NCI-H345 treated with DMSO at 0.1 percent for 48 hours (cell line): ENCODE data around the gene RRP1B.
"Not testable (repeated sequence)": the region's sequence is repeated elsewhere in the genome, so short reads cannot be mapped to it uniquely, and the experiment has no call there.

Experiments
- DNase-seq: peaks from one replicate; lab custom pipeline; 2025; ENCODE audit not compliant: unreplicated experiment; lab: John Stamatoyannopoulos, UW

RRP1B gene, protein sequence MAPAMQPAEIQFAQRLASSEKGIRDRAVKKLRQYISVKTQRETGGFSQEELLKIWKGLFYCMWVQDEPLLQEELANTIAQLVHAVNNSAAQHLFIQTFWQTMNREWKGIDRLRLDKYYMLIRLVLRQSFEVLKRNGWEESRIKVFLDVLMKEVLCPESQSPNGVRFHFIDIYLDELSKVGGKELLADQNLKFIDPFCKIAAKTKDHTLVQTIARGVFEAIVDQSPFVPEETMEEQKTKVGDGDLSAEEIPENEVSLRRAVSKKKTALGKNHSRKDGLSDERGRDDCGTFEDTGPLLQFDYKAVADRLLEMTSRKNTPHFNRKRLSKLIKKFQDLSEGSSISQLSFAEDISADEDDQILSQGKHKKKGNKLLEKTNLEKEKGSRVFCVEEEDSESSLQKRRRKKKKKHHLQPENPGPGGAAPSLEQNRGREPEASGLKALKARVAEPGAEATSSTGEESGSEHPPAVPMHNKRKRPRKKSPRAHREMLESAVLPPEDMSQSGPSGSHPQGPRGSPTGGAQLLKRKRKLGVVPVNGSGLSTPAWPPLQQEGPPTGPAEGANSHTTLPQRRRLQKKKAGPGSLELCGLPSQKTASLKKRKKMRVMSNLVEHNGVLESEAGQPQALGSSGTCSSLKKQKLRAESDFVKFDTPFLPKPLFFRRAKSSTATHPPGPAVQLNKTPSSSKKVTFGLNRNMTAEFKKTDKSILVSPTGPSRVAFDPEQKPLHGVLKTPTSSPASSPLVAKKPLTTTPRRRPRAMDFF

DNA sequence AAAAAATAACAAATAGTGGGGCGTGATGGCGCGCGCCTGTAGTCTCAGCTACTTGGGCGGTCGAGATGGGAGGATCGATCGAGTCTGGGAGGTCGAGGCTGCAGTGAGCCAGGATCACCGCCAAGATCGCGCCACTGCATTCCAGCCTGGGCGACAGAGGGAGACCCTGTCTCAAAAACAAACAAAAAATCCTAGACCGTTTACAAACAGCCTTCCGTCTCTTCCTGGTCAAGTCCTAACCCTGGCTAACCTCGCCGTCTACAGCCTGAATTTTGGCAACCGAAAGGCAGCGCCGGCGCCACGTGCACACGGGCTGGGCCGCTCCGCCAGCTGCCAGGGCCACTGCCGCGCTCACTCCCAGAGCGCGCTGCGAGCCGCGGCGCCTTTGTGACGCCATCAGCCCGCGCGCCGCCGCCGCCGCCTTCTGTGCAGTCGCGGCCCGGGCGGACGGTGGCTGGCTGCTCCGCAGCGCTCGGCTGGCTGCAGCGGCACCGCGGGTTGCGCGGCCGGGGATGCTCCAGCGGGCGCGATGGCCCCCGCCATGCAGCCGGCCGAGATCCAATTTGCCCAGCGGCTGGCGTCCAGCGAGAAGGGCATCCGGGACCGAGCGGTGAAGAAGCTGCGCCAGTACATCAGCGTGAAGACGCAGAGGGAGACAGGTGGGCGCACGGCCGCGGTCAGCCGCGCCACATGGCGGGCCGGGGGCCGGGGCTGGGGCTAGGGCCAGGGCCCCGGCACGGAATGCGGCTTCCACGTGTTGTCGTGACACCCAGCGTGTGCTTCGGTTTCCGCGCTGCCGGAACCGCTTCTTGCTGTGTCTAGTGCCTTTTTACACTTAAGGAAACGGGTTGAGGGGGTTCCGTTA lies at the start of gene RRP1B, which contains the start of gene HSF2BP:
RRP1B (plus strand) TSS at position 425 of the 865 bp plus-strand sequence; CDS start at position 530, 105 bp downstream.
HSF2BP (minus strand) TSS at position 353 of the 865 bp plus-strand sequence. CDS start 1,392 bp downstream, outside the sequence.
- peak; percentile 86 for DNase-seq

DNA sequence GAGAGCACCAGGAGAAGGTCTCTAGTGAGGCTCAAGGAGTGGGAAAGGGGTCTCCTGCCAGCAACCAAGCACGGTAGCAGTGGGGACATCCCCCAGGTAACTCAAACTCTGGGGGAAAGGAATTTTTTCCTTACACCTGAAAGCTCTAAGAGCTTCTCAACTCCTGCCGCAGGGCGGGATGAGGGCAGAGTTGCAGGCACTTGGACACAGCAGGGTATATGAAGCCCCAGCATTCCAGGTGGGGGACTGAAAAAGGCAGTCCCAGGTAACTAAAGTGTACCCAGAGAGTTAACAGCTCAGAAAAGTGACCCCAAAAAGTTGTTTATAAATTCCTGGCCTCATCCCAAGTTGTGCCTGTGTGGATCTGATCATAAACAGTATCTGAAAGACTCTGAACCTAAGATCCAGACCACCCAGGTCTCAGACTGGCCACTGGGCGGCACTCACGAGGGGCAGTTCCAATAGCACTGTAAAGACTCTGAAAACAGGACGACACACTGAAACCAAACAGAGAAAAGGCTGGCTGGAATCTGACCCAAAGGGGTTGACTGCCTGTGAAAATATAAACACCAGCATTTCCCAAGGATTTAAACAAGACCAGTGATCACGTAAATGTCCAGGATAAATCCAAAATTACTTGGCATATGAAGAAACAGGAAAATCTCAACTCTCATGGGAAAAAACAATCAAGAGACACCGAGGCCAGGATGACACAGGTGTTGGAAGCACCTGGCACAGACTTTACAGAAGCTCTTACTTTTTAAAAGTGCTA lies 47.6 kb upstream of the RRP1B start:
- DNase-seq, result no peak

DNA sequence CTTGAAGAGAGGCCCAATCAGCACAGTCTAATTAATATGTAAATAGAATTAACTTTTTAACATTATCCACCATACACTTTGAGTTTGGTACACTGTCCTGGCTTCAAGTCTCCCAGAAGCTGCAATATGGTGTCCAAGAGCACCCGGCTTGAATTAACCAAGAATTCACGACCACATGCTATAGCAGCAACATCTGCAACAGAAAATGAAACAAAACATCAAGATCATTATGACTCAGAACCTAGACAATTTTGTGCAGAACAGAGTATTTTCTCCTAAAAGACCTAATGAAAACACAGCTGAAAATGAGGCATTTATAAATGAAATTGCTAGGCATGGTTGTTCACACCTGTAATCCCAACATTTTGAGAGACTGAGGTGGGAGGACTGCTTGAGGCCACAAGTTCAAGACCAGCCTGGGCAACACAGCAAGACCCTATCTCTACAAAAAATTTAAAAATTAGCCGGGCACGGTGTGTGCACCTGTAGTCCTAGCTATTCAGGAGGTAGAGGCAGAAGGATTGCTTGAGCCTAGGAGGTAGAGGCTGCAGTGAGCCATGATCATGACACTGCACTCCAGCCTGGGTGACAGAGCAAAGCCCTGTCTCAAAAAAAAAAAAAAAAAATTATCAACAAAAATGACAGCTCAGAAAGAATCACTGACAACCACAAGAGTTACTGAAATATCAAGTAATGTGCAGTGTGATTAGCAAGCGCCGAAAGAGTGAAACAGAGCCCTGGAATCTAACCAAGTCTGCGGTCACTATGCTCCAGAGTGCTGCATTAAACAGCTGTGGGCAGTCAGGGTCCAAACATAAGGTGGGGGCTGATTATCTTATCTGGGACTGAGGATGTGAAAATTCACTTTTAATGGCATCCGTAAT lies 45.4 kb upstream of the RRP1B start:
- no peak for DNase-seq

DNA sequence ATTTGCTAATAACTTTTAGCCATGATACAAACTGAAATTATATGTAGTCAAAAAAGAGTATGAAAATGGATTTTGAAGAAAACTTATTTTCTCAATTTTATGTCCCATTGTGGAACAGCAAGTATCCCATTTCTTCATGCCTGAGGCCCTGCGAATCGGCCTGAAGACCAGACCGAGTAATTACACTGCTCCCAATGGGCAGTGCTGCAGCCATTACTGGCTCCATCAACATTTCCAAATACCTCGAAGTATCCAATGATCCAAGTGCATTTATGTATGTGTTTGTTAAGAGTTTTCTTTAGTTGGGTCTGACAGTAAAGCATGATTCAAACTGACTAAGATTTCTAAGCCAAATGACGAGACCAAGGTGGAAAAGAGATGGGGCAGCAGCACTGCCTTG lies 44.5 kb upstream of the RRP1B start:
- DNase-seq, result no peak

DNA sequence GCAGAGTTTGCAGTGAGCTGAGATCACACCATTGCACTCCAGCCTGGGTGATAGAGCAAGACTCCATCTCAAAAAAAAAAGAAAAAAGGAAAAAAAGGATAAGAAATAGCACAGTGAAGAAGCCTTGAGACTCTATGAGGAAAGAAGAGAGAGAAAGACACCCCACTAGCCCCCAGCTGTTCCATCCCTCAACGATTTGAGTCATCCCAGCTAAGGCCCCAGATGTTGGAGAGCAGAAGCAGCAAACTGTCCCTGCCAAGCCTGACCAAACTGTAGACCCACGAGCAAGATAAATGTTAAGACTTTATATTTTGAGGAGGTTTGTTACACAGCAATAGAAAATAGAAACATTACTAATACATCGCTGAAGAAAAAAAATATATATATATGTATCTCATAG lies 42.5 kb upstream of the RRP1B start:
- DNase-seq, result not testable (repeated sequence)

DNA sequence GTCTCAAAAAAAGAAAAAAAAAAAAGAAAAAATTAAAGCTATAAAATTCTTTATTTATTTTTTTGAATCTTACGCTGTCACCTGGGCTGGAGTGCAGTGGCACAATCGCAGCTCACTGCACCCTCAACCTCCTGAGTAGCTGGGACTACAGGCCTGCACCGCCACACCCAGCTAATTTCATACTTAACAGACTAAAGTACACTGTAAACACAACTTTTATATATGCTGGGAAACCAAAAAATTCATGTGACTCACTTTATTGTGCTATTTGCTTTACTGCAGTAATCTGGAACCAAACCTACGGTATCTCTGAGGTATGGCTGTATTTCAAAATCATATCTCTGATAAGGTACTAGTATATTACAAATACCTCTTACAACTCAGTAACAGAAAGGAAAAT lies 40.4 kb upstream of the RRP1B start:
- no peak for DNase-seq

DNA sequence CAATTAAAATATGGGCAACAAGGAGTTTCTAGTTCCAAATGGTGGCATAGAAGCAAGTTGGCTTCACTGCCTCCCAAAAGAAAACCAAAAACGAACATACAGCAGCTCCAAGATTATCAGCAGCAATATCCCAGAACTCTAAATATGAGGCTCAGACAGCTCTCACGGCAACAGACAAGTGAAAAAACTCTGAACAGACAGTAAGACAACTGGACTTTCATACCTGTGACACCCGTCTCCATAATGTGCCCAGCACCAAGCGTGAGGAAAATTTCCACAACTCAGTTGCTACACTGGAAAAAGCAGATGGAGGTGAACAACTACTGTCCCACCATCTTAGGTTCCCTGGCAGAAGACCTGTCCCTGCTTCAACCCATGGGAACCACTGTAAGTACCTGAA lies 40.0 kb upstream of the RRP1B start:
- DNase-seq, result no peak

DNA sequence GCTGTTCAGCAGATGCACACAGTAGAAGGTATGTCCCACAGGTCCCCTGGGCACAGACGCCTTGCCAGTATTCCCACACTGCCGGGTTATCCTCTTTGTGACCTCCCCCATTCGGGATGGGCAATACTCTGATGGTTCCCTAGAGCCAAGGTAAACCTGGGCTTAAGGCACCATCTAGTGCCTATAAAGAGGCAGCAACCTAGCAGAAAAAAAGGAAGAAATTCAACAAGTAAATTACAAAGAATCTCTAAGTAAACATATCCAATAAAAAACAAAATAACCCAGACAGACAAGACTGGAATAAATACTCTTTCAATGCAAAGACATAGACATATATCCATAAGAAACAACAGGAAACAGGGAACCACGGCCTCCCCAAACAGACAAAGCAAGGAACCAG lies 39.5 kb upstream of the RRP1B start:
- DNase-seq, result no peak

DNA sequence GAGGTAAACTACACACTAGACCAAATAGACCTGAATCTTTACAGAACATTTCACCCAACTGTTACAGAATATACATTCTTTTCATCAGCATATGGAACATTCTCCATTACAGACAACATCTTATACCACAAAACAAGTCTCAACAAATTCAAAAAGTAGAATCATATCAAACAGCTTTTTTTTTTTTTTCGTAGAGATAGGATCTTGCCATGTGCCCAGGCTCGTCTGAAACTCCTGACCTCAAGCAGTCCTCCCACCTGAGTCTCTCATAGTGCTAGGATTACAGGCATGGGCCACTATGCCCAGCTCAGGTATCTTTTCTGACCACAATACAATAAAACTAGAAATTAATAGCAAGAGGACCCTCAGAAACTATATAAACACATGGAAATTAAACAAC lies 36.6 kb upstream of the RRP1B start:
- DNase-seq, result no peak

DNA sequence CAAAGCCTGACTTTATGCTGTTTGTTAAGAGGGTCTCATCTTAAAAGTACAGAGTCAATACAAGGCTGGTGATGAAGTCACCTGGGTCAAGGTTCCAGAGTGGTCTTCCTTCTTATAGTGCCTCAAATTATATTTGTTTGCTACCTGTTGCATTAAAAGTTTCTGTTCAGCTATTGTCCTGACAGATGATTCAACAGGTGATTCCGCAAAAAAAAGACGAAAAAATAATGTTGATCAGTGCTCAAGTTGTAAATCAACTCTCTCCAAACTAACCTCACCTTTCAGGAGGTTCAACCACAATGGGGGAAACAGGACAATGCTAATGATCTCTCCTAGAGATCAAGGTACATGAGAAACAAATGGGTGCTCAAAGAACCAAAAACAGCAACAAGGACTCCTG lies 35.8 kb upstream of the RRP1B start:
- no peak for DNase-seq

DNA sequence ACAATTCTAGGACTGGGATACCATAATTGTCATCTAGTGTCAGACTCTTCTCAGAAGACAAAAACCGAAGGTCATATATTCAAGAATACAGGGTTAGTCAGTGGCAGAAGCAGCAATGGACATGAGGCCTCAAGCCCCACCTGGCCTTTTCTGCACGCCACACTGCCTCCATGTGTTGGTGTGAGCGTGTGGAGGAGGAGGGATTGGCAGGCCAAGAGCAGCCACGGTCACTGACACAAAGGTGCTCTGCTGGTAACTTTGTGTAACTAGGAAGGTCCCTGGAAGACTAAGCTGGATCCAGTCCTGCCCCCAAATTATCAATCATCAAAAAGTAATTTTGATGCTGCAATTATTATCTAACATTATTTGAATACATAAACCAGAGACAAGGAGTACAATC lies 35.0 kb upstream of the RRP1B start:
- DNase-seq, result no peak

DNA sequence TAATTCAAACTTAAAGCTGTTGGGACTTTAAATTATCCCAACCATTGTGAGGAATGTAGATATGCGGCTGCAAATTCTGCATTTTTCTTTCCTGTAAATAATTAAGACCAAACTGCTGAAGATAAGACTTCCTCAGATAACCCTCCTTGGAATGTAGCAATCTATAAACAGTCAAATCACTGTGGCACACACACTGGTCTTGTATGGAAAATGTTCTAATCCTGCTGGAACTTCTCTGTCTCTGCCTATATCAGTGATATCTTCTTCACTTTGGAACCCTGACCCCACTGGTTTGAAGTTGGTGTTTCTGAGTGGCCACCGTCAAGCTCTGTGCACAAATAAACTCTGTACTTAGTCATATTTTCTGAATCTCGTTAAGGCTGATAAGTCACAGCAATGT lies 33.0 kb upstream of the RRP1B start:
- no peak for DNase-seq

DNA sequence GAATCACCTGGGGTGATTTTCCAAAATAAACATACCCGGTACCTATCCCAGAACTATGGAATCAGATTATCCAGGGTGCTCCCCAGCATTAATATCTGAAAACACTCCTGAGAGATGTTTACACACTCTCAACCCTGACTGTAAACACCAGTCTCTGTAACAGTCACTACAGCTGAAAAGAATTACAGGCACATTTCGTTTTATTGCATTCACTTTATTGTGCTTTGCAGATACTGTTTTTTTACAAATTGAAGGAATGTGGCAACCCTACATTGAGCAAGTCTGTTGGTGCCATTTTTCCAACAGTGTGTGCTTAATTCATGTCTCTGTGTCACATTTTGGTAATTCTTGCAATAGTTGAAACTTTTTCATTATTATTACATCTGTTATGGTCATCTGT lies 31.8 kb upstream of the RRP1B start:
- no peak for DNase-seq

DNA sequence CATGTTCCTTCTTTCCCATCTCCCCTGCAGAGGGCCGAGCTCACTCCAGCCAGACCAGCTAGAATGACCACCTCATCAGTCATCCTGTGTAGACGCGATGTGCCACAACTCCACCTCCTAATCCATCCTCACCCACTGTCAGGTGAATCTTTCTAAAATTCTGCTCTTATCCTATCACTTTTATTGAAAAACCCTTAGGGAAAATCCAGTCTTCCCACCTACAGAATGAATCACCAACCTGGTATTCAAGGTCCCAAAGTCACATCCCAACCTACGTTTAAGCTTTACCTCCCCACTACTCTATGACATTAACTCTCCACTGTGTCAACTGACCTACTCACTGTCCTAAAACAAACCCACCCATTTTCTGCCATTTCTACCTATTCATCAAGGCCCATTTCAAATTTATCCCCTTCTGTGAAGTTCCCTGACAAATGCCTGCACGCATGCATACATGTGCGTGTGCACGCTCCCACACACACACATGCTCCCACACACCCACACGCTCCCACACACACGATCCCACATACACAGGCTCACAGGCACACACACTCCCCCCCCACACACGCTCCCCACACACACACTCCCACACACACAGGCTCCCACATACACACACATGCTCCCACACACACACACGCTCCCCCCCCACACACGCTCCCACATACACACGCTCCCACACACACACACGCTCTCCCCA lies 27.8 kb upstream of the RRP1B start:
- no peak for DNase-seq

DNA sequence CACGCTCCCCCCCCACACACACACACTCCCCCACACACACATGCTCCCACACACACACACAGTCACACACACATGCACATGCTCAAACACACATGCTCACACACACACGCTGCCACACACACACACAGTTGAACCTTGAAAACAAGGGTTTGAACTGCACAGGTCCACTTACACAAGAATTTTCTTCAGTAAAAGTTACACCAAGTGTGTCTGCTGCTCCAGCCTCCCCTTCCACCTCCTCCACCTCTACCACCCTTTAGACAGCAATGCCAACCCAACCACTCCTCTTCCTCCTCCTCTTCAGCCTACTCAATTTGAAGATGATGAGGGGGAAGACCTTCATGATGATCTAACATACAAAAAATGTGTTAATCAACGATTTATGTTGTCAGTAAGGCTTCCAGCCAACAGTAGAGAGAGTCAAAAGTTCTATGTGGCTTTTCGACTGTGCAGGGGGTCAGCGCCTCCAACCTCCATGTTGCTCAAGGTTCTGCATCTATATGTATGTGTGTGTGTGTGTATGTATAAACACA lies 26.9 kb upstream of the RRP1B start:
- DNase-seq, result no peak

DNA sequence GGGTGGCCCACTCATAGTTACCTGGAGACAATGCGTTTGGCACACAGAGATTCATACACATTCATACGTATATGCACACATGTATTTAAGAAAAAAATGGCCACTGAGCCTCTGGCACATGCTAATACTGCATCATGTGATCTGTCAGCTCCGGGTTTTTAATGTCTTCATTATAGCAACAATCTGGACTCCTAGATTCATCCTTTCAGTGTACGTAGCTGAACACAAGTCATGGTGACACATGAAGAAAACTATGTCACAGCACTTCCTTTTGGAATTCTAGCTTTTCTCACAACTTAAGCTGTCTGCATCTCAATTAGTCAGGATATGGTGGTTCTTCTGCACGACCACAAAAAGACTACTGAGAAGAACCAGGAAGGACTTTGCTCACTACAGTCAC lies 24.7 kb upstream of the RRP1B start:
- no peak for DNase-seq

DNA sequence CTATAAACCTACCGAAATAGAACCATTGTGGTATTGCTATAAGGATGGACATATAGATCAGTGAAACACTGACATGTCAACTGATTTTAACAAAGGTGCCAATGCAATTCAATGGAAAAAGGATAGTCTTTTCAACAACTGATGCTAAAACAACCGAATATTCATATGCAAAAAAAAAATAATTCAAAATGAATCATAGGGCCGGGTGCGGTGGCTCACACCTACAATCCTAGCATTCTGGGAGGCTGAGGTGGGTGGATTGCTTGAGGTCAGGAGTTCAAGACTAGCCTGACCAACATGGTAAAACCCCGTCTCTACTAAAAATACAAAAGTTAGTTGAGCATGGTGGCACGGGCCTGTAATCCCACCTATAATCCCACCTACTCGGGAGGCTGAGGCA lies 23.9 kb upstream of the RRP1B start:
- DNase-seq, result no peak

DNA sequence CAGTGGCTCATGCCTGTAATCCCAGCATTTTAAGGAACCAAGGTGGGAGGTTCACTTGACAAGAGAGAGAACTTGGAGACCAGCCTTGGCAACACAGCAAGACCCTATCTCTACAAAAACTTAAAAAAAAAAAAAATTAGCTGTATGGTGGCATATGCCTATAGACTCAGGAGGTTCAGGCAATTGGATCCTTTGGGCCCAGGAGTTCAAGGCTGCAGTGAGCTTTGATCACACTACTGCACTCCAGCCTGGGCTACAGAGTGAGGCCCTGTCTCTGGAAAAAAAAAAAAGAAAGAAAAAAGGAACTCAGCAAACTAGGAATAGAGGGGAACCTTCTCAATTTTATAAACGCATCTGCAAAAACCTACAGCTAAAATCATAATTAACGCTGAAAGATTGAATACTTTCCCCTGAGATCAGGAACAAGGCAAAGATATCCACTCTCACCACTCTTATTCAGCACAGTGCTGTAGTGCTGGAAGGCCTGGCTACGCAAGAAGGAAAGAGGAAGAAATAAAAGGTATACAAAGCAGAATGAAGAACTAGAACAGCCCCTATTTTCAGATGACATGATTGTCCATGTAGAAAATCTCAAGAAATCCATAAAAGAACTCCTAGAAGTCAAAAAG lies 21.7 kb upstream of the RRP1B start:
- DNase-seq, result no peak
